A549 (cell line): ENCODE measurements around the gene PRKAG3. TPM values are rescaled to one million over a fixed set of nuclear protein-coding genes. Genes with fewer than 3 reads are reported as not detected.

Source experiments
- ATAC-seq, 2 experiments: fragments of 200-7000 bp in 1 of 2; fragments of >200 bp in 1 of 2; cut with Nextera tagmentation in 1 of 2; cut with Tn5 transposase in 1 of 2; 3 replicates each; pipeline versions ENCODE4 v1.8.0 to v1.9.1; 2018 to 2020; ENCODE audit warnings: mild to moderate bottlenecking in 1 of 2, moderate library complexity in 1 of 2
- CTCF ChIA-PET: fragments of 300-600 bp; sonication (Branson Sonifier 250); formaldehyde crosslinking; extraction: SDS; loops from one replicate; lab custom pipeline; 2021; ENCODE audit warnings: antibody characterized with exemption, inconsistent platforms; lab: Yijun Ruan, JAX
- POLR2A ChIA-PET: fragments of 350-600 bp; formaldehyde crosslinking; extraction: SDS; loops from one replicate; lab custom pipeline; 2021; ENCODE audit warnings: antibody characterized with exemption, inconsistent platforms; lab: Yijun Ruan, JAX
- DNase-seq, 2 experiments: peaks; one replicate each; pipeline versions ENCODE4 v3.0.0 to v3.0.0-alpha.2; 2011 to 2016; ENCODE audit warnings: low read depth in 1 of 2, low spot score in 1 of 2
- FAIRE-seq: peaks from 2 replicates; lab custom pipeline; 2011; peaks lifted over from hg19 to GRCh38; lab: Jason Lieb, UNC
- H3K27ac ChIP-seq, 2 experiments: fragments of >200 bp; sonication (Bioruptor Twin); formaldehyde crosslinking; 3 replicates each; pipeline ENCODE4 v1.5.1; 2016 to 2017
- H3K4me1 ChIP-seq: fragments of >200 bp; sonication (Bioruptor Twin); formaldehyde crosslinking; 3 replicates; pipeline ENCODE4 v1.6.1; 2016
- H3K4me2 ChIP-seq: fragments of >200 bp; sonication (Bioruptor Twin); formaldehyde crosslinking; 3 replicates; pipeline ENCODE4 v1.6.1; 2016
- H3K4me3 ChIP-seq: fragments of >200 bp; sonication (Bioruptor Twin); formaldehyde crosslinking; 3 replicates; pipeline ENCODE4 v1.5.1; 2016
- H3K9me3 ChIP-seq: fragments of >200 bp; sonication (Bioruptor Twin); formaldehyde crosslinking; 3 replicates; pipeline ENCODE4 v1.6.1; 2016
- CBX2 ChIP-seq: fragments of 200-600 bp; sonication (generic); IDR thresholded peaks from 2 replicates; pipeline ENCODE4 v1.6.1; 2016; ENCODE audit warnings: low read depth, mild to moderate bottlenecking, borderline replicate concordance
- CBX8 ChIP-seq: fragments of 200-600 bp; sonication (generic); IDR thresholded peaks from 2 replicates; pipeline ENCODE4 v1.6.1; 2016
- CEBPB ChIP-seq, 2 experiments: fragments of >200 bp in 1 of 2; sonication (Bioruptor Twin) in 1 of 2; formaldehyde crosslinking in 1 of 2; IDR thresholded peaks; 2 replicates each; pipeline ENCODE4 v1.6.1; 2012 to 2016
- CHD2 ChIP-seq: fragments of 150-350 bp; IDR thresholded peaks from 2 replicates; pipeline ENCODE4 v1.6.1; 2014; ENCODE audit warnings: low read length; ENCODE audit not compliant: partially characterized antibody
- EHMT2 ChIP-seq: fragments of 200-600 bp; sonication (generic); IDR thresholded peaks from 2 replicates; pipeline ENCODE4 v1.6.1; 2016; ENCODE audit warnings: antibody characterized with exemption, low read depth, mild to moderate bottlenecking, moderate library complexity
- FOXS1 ChIP-seq: fragments of 250-450 bp; sonication (Bioruptor Pico); IDR thresholded peaks from 2 replicates; pipeline ENCODE4 v1.5.0; 2020; ENCODE audit warnings: mild to moderate bottlenecking, moderate library complexity
- HEYL ChIP-seq: fragments of 250-450 bp; sonication (Bioruptor Pico); IDR thresholded peaks from 2 replicates; pipeline ENCODE4 v1.8.0; 2021; ENCODE audit warnings: mild to moderate bottlenecking, moderate library complexity
- HOXA7 ChIP-seq: fragments of 250-450 bp; sonication (Bioruptor Pico); IDR thresholded peaks from 2 replicates; pipeline ENCODE4 v1.5.0; 2020; ENCODE audit warnings: mild to moderate bottlenecking, moderate library complexity
- HOXB13 ChIP-seq: fragments of 250-450 bp; sonication (Bioruptor Pico); IDR thresholded peaks from 2 replicates; pipeline ENCODE4 v1.5.0; 2020; ENCODE audit warnings: low read depth, mild to moderate bottlenecking, moderate library complexity
- HOXB5 ChIP-seq: fragments of 250-450 bp; sonication (Bioruptor Pico); IDR thresholded peaks from 2 replicates; pipeline ENCODE4 v1.5.0; 2020; ENCODE audit warnings: mild to moderate bottlenecking, moderate library complexity
- KDM1A ChIP-seq: fragments of 200-600 bp; sonication (generic); IDR thresholded peaks from 2 replicates; pipeline ENCODE4 v1.6.1; 2016; ENCODE audit warnings: low read depth, mild to moderate bottlenecking
- KDM5A ChIP-seq: fragments of 200-600 bp; sonication (generic); IDR thresholded peaks from 2 replicates; pipeline ENCODE4 v1.6.1; 2016; ENCODE audit warnings: antibody characterized with exemption, mild to moderate bottlenecking
- MAFK ChIP-seq: fragments of 450-650 bp; IDR thresholded peaks from 2 replicates; pipeline ENCODE4 v1.6.1; 2014; ENCODE audit not compliant: partially characterized antibody
- NPAS2 ChIP-seq: fragments of 250-450 bp; sonication (Bioruptor Pico); IDR thresholded peaks from 2 replicates; pipeline ENCODE4 v1.8.0; 2022; ENCODE audit warnings: mild to moderate bottlenecking, moderate library complexity, borderline replicate concordance
- PHF8 ChIP-seq: fragments of 200-600 bp; sonication (generic); IDR thresholded peaks from 2 replicates; pipeline ENCODE4 v1.6.1; 2016; ENCODE audit warnings: low read depth, mild to moderate bottlenecking, antibody characterized with exemption, moderate library complexity, borderline replicate concordance
- POLR2AphosphoS2 ChIP-seq: conservative IDR thresholded peaks from 2 replicates; pipeline ENCODE4 v1.6.1; 2012; ENCODE audit warnings: low read length, improper control_type of control experiment, inconsistent platforms
- RAD21 ChIP-seq, 2 experiments: fragments of >200 bp in 1 of 2; sonication (Bioruptor Twin) in 1 of 2; formaldehyde crosslinking in 1 of 2; IDR thresholded peaks in 1 of 2; conservative IDR thresholded peaks in 1 of 2; 2 replicates in 1 of 2; 3 replicates in 1 of 2; pipeline ENCODE4 v1.6.1; 2012 to 2018; ENCODE audit warnings: inconsistent platforms in 1 of 2
- RARB ChIP-seq: fragments of 250-450 bp; sonication (Bioruptor Pico); IDR thresholded peaks from 2 replicates; pipeline ENCODE4 v1.8.0; 2021; ENCODE audit warnings: mild to moderate bottlenecking, moderate library complexity
- RFX5 ChIP-seq: fragments of 450-650 bp; IDR thresholded peaks from 2 replicates; pipeline ENCODE4 v1.7.1; 2014; ENCODE audit warnings: antibody characterized with exemption, mild to moderate bottlenecking, moderate library complexity
- SMC3 ChIP-seq: fragments of >200 bp; sonication (Bioruptor Twin); formaldehyde crosslinking; IDR thresholded peaks from 3 replicates; pipeline ENCODE4 v1.6.1; 2018; ENCODE audit warnings: inconsistent platforms
- TFCP2L1 ChIP-seq: fragments of 250-450 bp; sonication (Bioruptor Pico); IDR thresholded peaks from 2 replicates; pipeline ENCODE4 v1.5.0; 2021; ENCODE audit warnings: mild to moderate bottlenecking
- TP53 ChIP-seq: fragments of 250-450 bp; sonication (Bioruptor Pico); IDR thresholded peaks from 2 replicates; pipeline ENCODE4 v1.5.0; 2021; ENCODE audit warnings: mild to moderate bottlenecking, moderate library complexity
- ZNF302 ChIP-seq: fragments of 250-450 bp; sonication (Bioruptor Pico); IDR thresholded peaks from 2 replicates; pipeline ENCODE4 v1.9.0; 2021; ENCODE audit warnings: inconsistent platforms, mild to moderate bottlenecking, moderate library complexity
- WGBS: methylation state at CpG from one replicate; pipeline ENCODE4 v1.1.6; 2017; ENCODE audit errors: missing lambda C conversion rate; 5-methylcytosine and 5-hydroxymethylcytosine counted together
- polyA minus RNA-seq: library from RNA; depleted of rRNA, polyadenylated mRNA; stranded (reverse); fragments of >200 nt; gene quantifications from 2 replicates; pipeline ENCODE4 v1.2.3, GENCODE V29; 2011; rRNA and poly(A)+ RNA removed
- polyA plus RNA-seq, 4 experiments: library from polyadenylated mRNA; depleted of rRNA in 3 of 4; stranded (reverse); fragments of >200 nt; fragmentation: RNase III in 1 of 4; extraction: RNeasy Plus Mini Kit Qiagen cat#74134 plus additional on column Dnase treatment in 1 of 4; gene quantifications; 2 replicates in 3 of 4; 3 replicates in 1 of 4; pipeline ENCODE4 v1.2.3, GENCODE V29; 2011 to 2017
- TF ChIP-seq, protein P1 (sequence below): fragments of 450-650 bp; IDR thresholded peaks from 2 replicates; pipeline ENCODE4 v1.6.1; 2014; ENCODE audit warnings: antibody characterized with exemption
- TF ChIP-seq, protein P2 (sequence below): fragments of >200 bp; sonication (Bioruptor Twin); formaldehyde crosslinking; IDR thresholded peaks from 3 replicates; pipeline ENCODE4 v1.6.1; 2016
- TF ChIP-seq, protein P3 (sequence below): fragments of 150-350 bp; IDR thresholded peaks from 2 replicates; pipeline ENCODE4 v1.6.1; 2014; ENCODE audit warnings: low read depth, mild to moderate bottlenecking, low read length
- TF ChIP-seq, protein P4 (sequence below): IDR thresholded peaks from 2 replicates; pipeline ENCODE4 v1.6.1; 2012

The PRKAG3 gene
- polyA plus RNA-seq (2011; rRNA removed) (not detected in 2 replicates), polyA plus RNA-seq (2017; fragmentation: RNase III; extraction: RNeasy Plus Mini Kit Qiagen cat#74134 plus additional on column Dnase treatment) (not detected in 3 replicates), polyA minus RNA-seq (not detected in 2 replicates)
- not detected in 2 replicates for polyA plus RNA-seq (2012; cell fraction: cytosol; rRNA removed)
- polyA plus RNA-seq (2012; cell fraction: nucleus; rRNA removed), result not detected in 2 replicates

GRCh38 chr2:218831378-218831990 lies at the start of gene PRKAG3:
TSS of gene PRKAG3 (minus strand) at chr2:218831803.
- FAIRE-seq, result no peak

GRCh38 chr2:218880859-218881594 lies 49.4 kb upstream of the PRKAG3 start:
- WGBS, result 58% methylated on average over 3 of the region's 24 CpGs
- Histone ChIP-seq H3K4me1 (peaks cover 4% of the 10 kb centered on the region; the same call in 1 of the 3 replicates), H3K27ac (peak overlapping the region in 1 of 2 experiments; percentile 80; a peak in 3 of 6 replicates), H3K4me3 (peak overlapping the region; percentile 43), H3K9me3 (no peaks in the 10 kb centered on the region), H3K4me2 (peak overlapping the region; percentile 89)
- no peak for FAIRE-seq
- ChIA-PET POLR2A (no interaction called here), CTCF (interaction anchor here (0.6 to 23.0 kb wide), 4 partner anchors 14 to 582 kb away, joined by 3 to 665 read pairs (median 6); no protein-coding TSS in a partner anchor)
- no peak for TF ChIP-seq RARB (CRISPR knock-in tag)
- TF ChIP-seq HOXB5 (CRISPR knock-in tag), result no peak
- no peak for TF ChIP-seq HEYL
- TF ChIP-seq CHD2, result no peak
- no peak for TF ChIP-seq TP53 (CRISPR knock-in tag)
- no peak for TF ChIP-seq HOXA7
- no peak for TF ChIP-seq CEBPB (IDR thresholded peaks at IDR 0.05)
- TF ChIP-seq RFX5, result no peak
- no peak for TF ChIP-seq TFCP2L1 (CRISPR knock-in tag)
- TF ChIP-seq, protein P1, sequence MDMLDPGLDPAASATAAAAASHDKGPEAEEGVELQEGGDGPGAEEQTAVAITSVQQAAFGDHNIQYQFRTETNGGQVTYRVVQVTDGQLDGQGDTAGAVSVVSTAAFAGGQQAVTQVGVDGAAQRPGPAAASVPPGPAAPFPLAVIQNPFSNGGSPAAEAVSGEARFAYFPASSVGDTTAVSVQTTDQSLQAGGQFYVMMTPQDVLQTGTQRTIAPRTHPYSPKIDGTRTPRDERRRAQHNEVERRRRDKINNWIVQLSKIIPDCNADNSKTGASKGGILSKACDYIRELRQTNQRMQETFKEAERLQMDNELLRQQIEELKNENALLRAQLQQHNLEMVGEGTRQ, result no peak
- TF ChIP-seq RAD21 (conservative IDR thresholded peaks at IDR 0.05 in 1 of 2, IDR thresholded peaks at IDR 0.05 in 1 of 2), result no peak
- no peak for TF ChIP-seq KDM5A
- TF ChIP-seq, protein P2, sequence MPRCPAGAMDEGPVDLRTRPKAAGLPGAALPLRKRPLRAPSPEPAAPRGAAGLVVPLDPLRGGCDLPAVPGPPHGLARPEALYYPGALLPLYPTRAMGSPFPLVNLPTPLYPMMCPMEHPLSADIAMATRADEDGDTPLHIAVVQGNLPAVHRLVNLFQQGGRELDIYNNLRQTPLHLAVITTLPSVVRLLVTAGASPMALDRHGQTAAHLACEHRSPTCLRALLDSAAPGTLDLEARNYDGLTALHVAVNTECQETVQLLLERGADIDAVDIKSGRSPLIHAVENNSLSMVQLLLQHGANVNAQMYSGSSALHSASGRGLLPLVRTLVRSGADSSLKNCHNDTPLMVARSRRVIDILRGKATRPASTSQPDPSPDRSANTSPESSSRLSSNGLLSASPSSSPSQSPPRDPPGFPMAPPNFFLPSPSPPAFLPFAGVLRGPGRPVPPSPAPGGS, result no peak
- no peak for TF ChIP-seq HOXB13
- TF ChIP-seq CBX8, result no peak
- TF ChIP-seq KDM1A, result no peak
- TF ChIP-seq, protein P3, sequence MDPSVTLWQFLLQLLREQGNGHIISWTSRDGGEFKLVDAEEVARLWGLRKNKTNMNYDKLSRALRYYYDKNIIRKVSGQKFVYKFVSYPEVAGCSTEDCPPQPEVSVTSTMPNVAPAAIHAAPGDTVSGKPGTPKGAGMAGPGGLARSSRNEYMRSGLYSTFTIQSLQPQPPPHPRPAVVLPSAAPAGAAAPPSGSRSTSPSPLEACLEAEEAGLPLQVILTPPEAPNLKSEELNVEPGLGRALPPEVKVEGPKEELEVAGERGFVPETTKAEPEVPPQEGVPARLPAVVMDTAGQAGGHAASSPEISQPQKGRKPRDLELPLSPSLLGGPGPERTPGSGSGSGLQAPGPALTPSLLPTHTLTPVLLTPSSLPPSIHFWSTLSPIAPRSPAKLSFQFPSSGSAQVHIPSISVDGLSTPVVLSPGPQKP, result no peak
- no peak for TF ChIP-seq FOXS1
- no peak for TF ChIP-seq EHMT2
- ATAC-seq, result no peak
- DNase-seq, result no peak

More at GRCh38 chr2:218831378-218831990, at the start of gene PRKAG3:
- no peak for TF ChIP-seq POLR2AphosphoS2
- no peak for TF ChIP-seq PHF8
- TF ChIP-seq, protein P4, sequence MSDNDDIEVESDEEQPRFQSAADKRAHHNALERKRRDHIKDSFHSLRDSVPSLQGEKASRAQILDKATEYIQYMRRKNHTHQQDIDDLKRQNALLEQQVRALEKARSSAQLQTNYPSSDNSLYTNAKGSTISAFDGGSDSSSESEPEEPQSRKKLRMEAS, result no peak
- no peak for TF ChIP-seq ZNF302 (CRISPR knock-in tag)
- TF ChIP-seq NPAS2 (CRISPR knock-in tag), result no peak
- no peak for TF ChIP-seq SMC3
- TF ChIP-seq CBX2, result no peak
- TF ChIP-seq MAFK, result no peak
- H3K4me3 ChIP-seq, result no peak within 1 kb of the TSS
- peaks cover 8% of the 10 kb centered on the region; the same call in 2 of the 3 replicates for H3K4me1 ChIP-seq
- ATAC-seq (no peak), DNase-seq (no peak)
- H3K9me3 ChIP-seq, result no peaks in the 10 kb centered on the region
- CTCF ChIA-PET, result interaction anchor here (1.1 to 5.0 kb wide), 4 partner anchors 12 to 21 kb away, joined by 4 to 22 read pairs (median 4); no protein-coding TSS in a partner anchor
- POLR2A ChIA-PET, result no interaction called here
- H3K27ac ChIP-seq, result peak within 1 kb of the TSS in 1 of 2 experiments; percentile 50; a peak in 1 of 6 replicates
- peak within 1 kb of the TSS; percentile 22; the same call in 2 of the 3 replicates for H3K4me2 ChIP-seq
- WGBS, result 83% methylated on average over 14 of the region's 18 CpGs
